GM12878 (cell line): ENCODE results near the gene NFKBIZ. TPM values are rescaled to one million over a fixed set of nuclear protein-coding genes. Genes with fewer than 3 reads are reported as not detected.

Experiments
- ATAC-seq: fragments of 200-7000 bp; cut with Tn5 transposase; 3 replicates; pipeline ENCODE4 v1.9.1; 2020; ENCODE audit warnings: mild to moderate bottlenecking, moderate library complexity
- BruUV-seq: library from RNA; stranded (reverse); fragments of 400-500 nt; replicated peaks from 2 replicates; lab custom pipeline; 2021; lab: Mats Ljungman, UMichigan
- CTCF ChIA-PET: fragments of 300-600 bp; sonication (Branson Sonifier 250); formaldehyde crosslinking; extraction: SDS; loops from one replicate; lab custom pipeline; 2021; ENCODE audit warnings: inconsistent platforms; lab: Yijun Ruan, JAX
- POLR2A ChIA-PET: fragments of 350-600 bp; formaldehyde crosslinking; extraction: SDS; loops from one replicate; lab custom pipeline; 2021; ENCODE audit warnings: inconsistent platforms; lab: Charles Lee
- RAD21 ChIA-PET: fragments of 300-600 bp; sonication (Branson Sonifier 250); formaldehyde crosslinking; loops from one replicate; lab custom pipeline; 2023; ENCODE audit warnings: antibody characterized with exemption; ENCODE audit not compliant: unreplicated experiment; lab: Charles Lee
- SMC1A ChIA-PET: fragments of 300-600 bp; sonication (Branson Sonifier 250); formaldehyde crosslinking; loops from one replicate; lab custom pipeline; 2023; ENCODE audit not compliant: unreplicated experiment, uncharacterized antibody; lab: Charles Lee
- DNase-seq: peaks from one replicate; pipeline ENCODE4 v3.0.0-alpha.2; 2011; ENCODE audit warnings: low read depth, low spot score
- FAIRE-seq: peaks from 3 replicates; lab custom pipeline; 2011; peaks lifted over from hg19 to GRCh38; lab: Jason Lieb, UNC
- H2AFZ ChIP-seq: 2 replicates; pipeline ENCODE4 v1.6.0; 2011; ENCODE audit warnings: low read depth, low read length, control low read depth; ENCODE audit not compliant: control insufficient read depth
- H3K27ac ChIP-seq: 2 replicates; pipeline ENCODE4 v1.5.1; 2011; ENCODE audit warnings: control low read depth; ENCODE audit not compliant: control insufficient read depth, insufficient read depth
- H3K27me3 ChIP-seq, 2 experiments: replicated peaks in 1 of 2; 2 replicates each; pipeline versions ENCODE4 v1.6.0 to v1.6.1; 2011; ENCODE audit warnings: low read length in 1 of 2; ENCODE audit not compliant: control insufficient read depth in 2 of 2, insufficient read depth in 2 of 2
- H3K36me3 ChIP-seq, 2 experiments: 2 replicates each; pipeline ENCODE4 v1.5.1; 2011; ENCODE audit warnings: low read length in 1 of 2; ENCODE audit not compliant: control insufficient read depth in 2 of 2, insufficient read depth in 2 of 2
- H3K4me1 ChIP-seq: 2 replicates; pipeline ENCODE4 v1.6.1; 2011; ENCODE audit warnings: mild to moderate bottlenecking, low read length, moderate library complexity, mixed read lengths; ENCODE audit not compliant: control insufficient read depth, insufficient read depth
- H3K4me2 ChIP-seq: 2 replicates; pipeline ENCODE4 v1.6.0; 2011; ENCODE audit warnings: control low read depth; ENCODE audit not compliant: control insufficient read depth, insufficient read depth
- H3K4me3 ChIP-seq: fragments of 200-600 bp; sonication (generic); 2 replicates; pipeline ENCODE4 v1.5.1; 2016
- H3K79me2 ChIP-seq: 2 replicates; pipeline ENCODE4 v1.6.0; 2011; ENCODE audit warnings: low read length; ENCODE audit not compliant: control insufficient read depth, insufficient read depth
- H3K9ac ChIP-seq: 2 replicates; pipeline ENCODE4 v1.8.0; 2011; ENCODE audit warnings: low read length, control low read depth, mixed read lengths; ENCODE audit not compliant: control insufficient read depth, insufficient read depth
- H3K9me3 ChIP-seq: replicated peaks from 3 replicates; pipeline ENCODE4 v1.5.1; 2011; ENCODE audit warnings: mild to moderate bottlenecking, low read length; ENCODE audit not compliant: control insufficient read depth, insufficient read depth
- H4K20me1 ChIP-seq: 2 replicates; pipeline ENCODE4 v1.6.0; 2011; ENCODE audit not compliant: control insufficient read depth, insufficient read depth
- HDAC2 ChIP-seq: fragments of 200-600 bp; sonication (generic); IDR thresholded peaks from 2 replicates; pipeline ENCODE4 v1.6.1; 2017
- IKZF2 ChIP-seq, 2 experiments: fragments of 450-650 bp; IDR thresholded peaks; 2 replicates each; pipeline ENCODE4 v1.6.1; 2017; ENCODE audit warnings: mild to moderate bottlenecking in 2 of 2, moderate library complexity in 2 of 2
- PAX5 ChIP-seq: IDR thresholded peaks from 2 replicates; pipeline ENCODE4 v1.6.1; 2011; ENCODE audit warnings: low read depth, low read length, borderline replicate concordance
- RFX5 ChIP-seq: IDR thresholded peaks from 2 replicates; pipeline ENCODE4 v1.6.1; 2011; ENCODE audit warnings: low read depth, low read length, improper control_type of control experiment
- ZNF24 ChIP-seq: fragments of 450-650 bp; IDR thresholded peaks from 2 replicates; pipeline ENCODE4 v1.6.1; 2017; ENCODE audit warnings: antibody characterized with exemption, mild to moderate bottlenecking
- WGBS: methylation state at CpG from one replicate; pipeline ENCODE4 v1.1.6; 2016; ENCODE audit warnings: low lambda C conversion rate; ENCODE audit not compliant: insufficient replicate concordance, insufficient coverage; ENCODE audit errors: missing lambda C conversion rate; 5-methylcytosine and 5-hydroxymethylcytosine counted together
- in situ Hi-C: fragments of 300-500 bp; cut with MboI; formaldehyde crosslinking; loops from 9 replicates; pipeline ENCODE4 v1.14.3; 2018; ENCODE audit warnings: mixed read lengths
- intact Hi-C: fragments of 100-400 bp; cut with micrococcal nuclease; formaldehyde crosslinking; loops from one replicate; pipeline ENCODE4 v1.14.2; 2022; ENCODE audit not compliant: unreplicated experiment
- polyA plus RNA-seq, 11 experiments: library from polyadenylated mRNA; depleted of rRNA in 4 of 11; unstranded in 6 of 11; stranded (reverse) in 5 of 11; fragments of >200 nt; fragmentation: Nextera tagmentation in 4 of 11; fragmentation: Illumina TruSeq in 1 of 11; extraction: Ambion mirVana in 4 of 11; extraction: Trizol in 1 of 11; gene quantifications; 1 replicate in 1 of 11; 2 replicates in 10 of 11; pipeline versions ENCODE4 v1.2.1 to v1.2.3, GENCODE V29; 2011 to 2016; ENCODE audit warnings: inconsistent platforms in 2 of 11, missing spikeins in 2 of 11, low read depth in 1 of 11
- total RNA-seq, 4 experiments: library from RNA; depleted of rRNA in 3 of 4; stranded (reverse); fragments of >200 nt in 3 of 4; fragmentation: Illumina TruSeq in 1 of 4; extraction: Trizol in 1 of 4; gene quantifications; 2 replicates each; pipeline versions ENCODE4 v1.2.1 to v1.2.3, GENCODE V29; 2013 to 2021

The NFKBIZ gene
- total and polyA plus RNA-seq, 10 of the 15 experiments (the other 5 are each of a cell fraction or from before 2014, with no cell fraction given): 6.3 to 53.8 (median 17.3) TPM

DNA sequence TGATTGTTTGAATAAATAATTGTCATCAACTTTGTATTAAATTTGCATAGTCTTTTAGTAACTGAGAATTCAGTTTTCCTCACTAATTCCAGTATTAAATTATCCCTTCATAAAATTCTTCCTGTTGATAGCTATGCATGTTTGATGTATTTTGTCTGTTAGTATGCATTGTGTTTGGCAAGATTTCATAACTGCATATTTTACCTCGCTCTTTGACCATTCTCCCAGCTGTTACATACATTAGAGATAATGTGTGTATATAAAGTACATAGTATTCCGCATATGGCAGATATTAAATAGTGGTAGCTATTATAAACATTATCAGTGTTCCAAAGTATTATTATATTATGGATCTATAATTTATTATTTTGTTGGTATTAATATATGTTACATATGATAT lies 10.6 kb upstream of the NFKBIZ start:
- Histone ChIP-seq H3K9me3 (peaks cover 5% of the 10 kb centered on the region; the same call in 2 of the 3 replicates), H3K27me3 (no peaks in the 10 kb centered on the region), H3K79me2 (peaks cover 93% of the 10 kb centered on the region), H3K4me1 (peaks cover 41% of the 10 kb centered on the region), H3K4me2 (no peak overlapping the region), H2AFZ (no peak overlapping the region), H3K27ac (no peak overlapping the region), H3K4me3 (no peak overlapping the region), H3K36me3 (peaks cover 0 to 10% of the 10 kb centered on the region in 2 experiments; a peak in 3 of 4 replicates), H4K20me1 (0 out of 2 replicates have a peak, but pooled peaks cover 3% of the 10 kb centered on the region), H3K9ac (no peak overlapping the region; the same call in 1 of the 2 replicates)
- ChIA-PET CTCF (interaction anchor here (0.6 to 4.1 kb wide), 10 partner anchors 9 to 386 kb away, joined by 3 to 23 read pairs (median 4); partner anchors contain the start of genes CEP97 and NFKBIZ), RAD21 (interaction anchor here (1.0 to 2.5 kb wide), 12 partner anchors 9 to 386 kb away, joined by 3 to 30 read pairs (median 5); no protein-coding TSS in a partner anchor), SMC1A (interaction anchor here (0.6 to 3.9 kb wide), 15 partner anchors 8 to 390 kb away, joined by 3 to 26 read pairs (median 7); partner anchors contain the start of gene NFKBIZ), POLR2A (interaction anchor here (0.6 to 6.0 kb wide), 11 partner anchors 9 to 341 kb away, joined by 3 to 40 read pairs (median 7); partner anchors contain the start of gene NFKBIZ)
- no TSS peak for BruUV-seq
- no peak for ATAC-seq
- 100% methylated on average over 2 of the region's 2 CpGs for WGBS
- intact Hi-C loops: no loop called here
- in situ Hi-C loops: no loop called here
- no peak for DNase-seq
- FAIRE-seq: no peak
- TF ChIP-seq RFX5 (no peak), HDAC2 (no peak), PAX5 (no peak)

GRCh38 chr3:101840066-101840465 lies 9.2 kb upstream of the NFKBIZ start:
- FAIRE-seq: no peak
- CTCF ChIA-PET: interaction anchor here (0.9 to 4.1 kb wide), 5 partner anchors 8 to 389 kb away, joined by 3 to 23 read pairs (median 4); no protein-coding TSS in a partner anchor
- no peak for DNase-seq

More at GRCh38 chr3:101840066-101840465, 9.2 kb upstream of the NFKBIZ start:
- SMC1A ChIA-PET: interaction anchor here (0.6 to 3.9 kb wide), 16 partner anchors 9 to 385 kb away, joined by 3 to 26 read pairs (median 7); partner anchors contain the start of gene NFKBIZ
- 0 out of 2 replicates have a peak, but pooled peaks cover 3% of the 10 kb centered on the region for H4K20me1 ChIP-seq
- H3K4me2 ChIP-seq: no peak overlapping the region
- H3K9ac ChIP-seq: no peak overlapping the region
- ATAC-seq: peak; percentile 11
- H3K36me3 ChIP-seq: peaks cover 0 to 6% of the 10 kb centered on the region in 2 experiments; a peak in 2 of 4 replicates
- TF ChIP-seq HDAC2: no peak
- peak in 1 of 2 experiments; percentile 10; a peak in 1 of 4 replicates for TF ChIP-seq IKZF2 (IDR thresholded peaks at IDR 0.05)
- TF ChIP-seq ZNF24: peak; percentile 67; the same call in 1 of the 2 replicates
- TF ChIP-seq, all 136 proteins: peak for 2
- Histone ChIP-seq H3K79me2 (peaks cover 94% of the 10 kb centered on the region), H3K9me3 (peaks cover 5% of the 10 kb centered on the region; the same call in 2 of the 3 replicates), H3K4me3 (no peak overlapping the region), H2AFZ (no peak overlapping the region), H3K4me1 (peaks cover 40% of the 10 kb centered on the region), H3K27ac (no peak overlapping the region; the same call in 1 of the 2 replicates), H3K27me3 (no peaks in the 10 kb centered on the region)
- intact Hi-C loops (no loop called here), in situ Hi-C loops (no loop called here)
- RAD21 ChIA-PET: interaction anchor here (0.9 to 2.5 kb wide), 6 partner anchors 11 to 385 kb away, joined by 3 to 30 read pairs (median 12); no protein-coding TSS in a partner anchor
- BruUV-seq: no TSS peak
- POLR2A ChIA-PET: interaction anchor here (0.9 to 2.3 kb wide), 7 partner anchors 9 to 41 kb away, joined by 3 to 24 read pairs (median 8); partner anchors contain the start of gene NFKBIZ
